Activated naive CD8-positive, alpha-beta T cell treated with anti-CD3 and anti-CD28 coated beads, Interleukin-2, amount 50 U/mL, for 24 hours (primary cell): Measurements from ENCODE around the gene NCAM1.
A peak's percentile ranks its signal among the peaks of the same experiment; 100 is the strongest.
"Not testable (repeated sequence)": the region's sequence is repeated elsewhere in the genome, so short reads cannot be mapped to it uniquely, and the experiment has no call there.

Experiments used
- ATAC-seq: fragments of 150-1000 bp; cut with Tn5 transposase; one replicate; pipeline ENCODE4 v1.10.0; 2021
- DNase-seq: peaks from one replicate; pipeline ENCODE4 v3.0.0; 2021
- H3K27ac Mint-ChIP-seq: one replicate; pipeline ENCODE4 v1.8.0; 2021; ENCODE audit warnings: mild to moderate bottlenecking, mixed read lengths
- H3K27me3 Mint-ChIP-seq: one replicate; pipeline ENCODE4 v1.8.0; 2021; ENCODE audit warnings: mixed read lengths
- H3K36me3 Mint-ChIP-seq: one replicate; pipeline ENCODE4 v1.8.0; 2021; ENCODE audit warnings: low read depth, mixed read lengths
- H3K4me1 Mint-ChIP-seq: one replicate; pipeline ENCODE4 v1.8.0; 2021; ENCODE audit warnings: mixed read lengths
- H3K4me3 Mint-ChIP-seq: one replicate; pipeline ENCODE4 v1.8.0; 2021; ENCODE audit warnings: mild to moderate bottlenecking, moderate library complexity, mixed read lengths
- H3K9me3 Mint-ChIP-seq: one replicate; pipeline ENCODE4 v1.8.0; 2021; ENCODE audit warnings: mixed read lengths

NCAM1 gene

GRCh38 chr11:112961146-112961668, at the start of gene NCAM1:
TSS of gene NCAM1 (plus strand) at chr11:112961420.
- DNase-seq (peak; percentile 23), ATAC-seq (no peak)
- peaks cover 10% of the 10 kb centered on the region for H3K4me1 Mint-ChIP-seq
- H3K9me3 Mint-ChIP-seq = no peaks in the 10 kb centered on the region
- H3K4me3 Mint-ChIP-seq = peak within 1 kb of the TSS; percentile 76
- no peak within 1 kb of the TSS for H3K27ac Mint-ChIP-seq
- peaks cover 61% of the 10 kb centered on the region for H3K27me3 Mint-ChIP-seq
- no peaks in the 10 kb centered on the region for H3K36me3 Mint-ChIP-seq

- Mint-ChIP-seq H3K4me3 (no peak overlapping the region), H3K4me1 (no peaks in the 10 kb centered on the region), H3K9me3 (no peaks in the 10 kb centered on the region), H3K27me3 (peaks cover 2% of the 10 kb centered on the region), H3K36me3 (no peaks in the 10 kb centered on the region), H3K27ac (no peak overlapping the region)
- DNase-seq = no peak
- ATAC-seq = no peak
Measured at GRCh38 chr11:112922606-112923005, 38.6 kb upstream of the NCAM1 start.

GRCh38 chr11:112924836-112925235, 36.4 kb upstream of the NCAM1 start:
- not testable (repeated sequence) for H3K4me3 Mint-ChIP-seq, H3K9me3 Mint-ChIP-seq, H3K36me3 Mint-ChIP-seq

GRCh38 chr11:112925516-112926310, 35.5 kb upstream of the NCAM1 start:
- Mint-ChIP-seq H3K4me3 (no peak overlapping the region), H3K4me1 (no peaks in the 10 kb centered on the region), H3K27ac (no peak overlapping the region), H3K27me3 (peaks cover 2% of the 10 kb centered on the region), H3K9me3 (no peaks in the 10 kb centered on the region), H3K36me3 (no peaks in the 10 kb centered on the region)
- DNase-seq (no peak), ATAC-seq (no peak)

More at GRCh38 chr11:112924836-112925235, 36.4 kb upstream of the NCAM1 start:
- H3K27ac Mint-ChIP-seq, ATAC-seq, H3K27me3 Mint-ChIP-seq, DNase-seq, H3K4me1 Mint-ChIP-seq: not testable (repeated sequence)

GRCh38 chr11:112928136-112928535, 33.1 kb upstream of the NCAM1 start:
- H3K9me3 Mint-ChIP-seq = no peaks in the 10 kb centered on the region
- H3K4me1 Mint-ChIP-seq = no peaks in the 10 kb centered on the region
- no peak overlapping the region for H3K27ac Mint-ChIP-seq
- ATAC-seq = no peak
- no peak overlapping the region for H3K4me3 Mint-ChIP-seq
- H3K27me3 Mint-ChIP-seq = peaks cover 2% of the 10 kb centered on the region
- H3K36me3 Mint-ChIP-seq = no peaks in the 10 kb centered on the region
- DNase-seq = no peak

GRCh38 chr11:112929432-112929831, 31.8 kb upstream of the NCAM1 start:
- DNase-seq (no peak), ATAC-seq (no peak)
- Mint-ChIP-seq H3K27me3 (no peaks in the 10 kb centered on the region), H3K4me1 (no peaks in the 10 kb centered on the region), H3K9me3 (no peaks in the 10 kb centered on the region), H3K36me3 (no peaks in the 10 kb centered on the region), H3K27ac (no peak overlapping the region), H3K4me3 (no peak overlapping the region)

GRCh38 chr11:112931703-112932102, 29.5 kb upstream of the NCAM1 start:
- H3K27me3 Mint-ChIP-seq = no peaks in the 10 kb centered on the region
- no peak overlapping the region for H3K27ac Mint-ChIP-seq
- no peak for DNase-seq
- no peaks in the 10 kb centered on the region for H3K4me1 Mint-ChIP-seq
- no peaks in the 10 kb centered on the region for H3K36me3 Mint-ChIP-seq
- H3K4me3 Mint-ChIP-seq = no peak overlapping the region
- ATAC-seq = no peak
- no peaks in the 10 kb centered on the region for H3K9me3 Mint-ChIP-seq

GRCh38 chr11:112932593-112932992, 28.6 kb upstream of the NCAM1 start:
- Mint-ChIP-seq H3K27ac (no peak overlapping the region), H3K4me1 (no peaks in the 10 kb centered on the region), H3K4me3 (no peak overlapping the region), H3K27me3 (no peaks in the 10 kb centered on the region), H3K36me3 (no peaks in the 10 kb centered on the region), H3K9me3 (no peaks in the 10 kb centered on the region)
- no peak for DNase-seq
- ATAC-seq = no peak

GRCh38 chr11:112933970-112934369, 27.2 kb upstream of the NCAM1 start:
- ATAC-seq (no peak), DNase-seq (no peak)
- no peaks in the 10 kb centered on the region for H3K4me1 Mint-ChIP-seq
- no peaks in the 10 kb centered on the region for H3K9me3 Mint-ChIP-seq
- no peaks in the 10 kb centered on the region for H3K36me3 Mint-ChIP-seq
- H3K27me3 Mint-ChIP-seq = no peaks in the 10 kb centered on the region
- no peak overlapping the region for H3K4me3 Mint-ChIP-seq
- no peak overlapping the region for H3K27ac Mint-ChIP-seq

GRCh38 chr11:112941104-112941503, 20.1 kb upstream of the NCAM1 start:
- DNase-seq = no peak
- H3K4me3 Mint-ChIP-seq = no peak overlapping the region
- H3K4me1 Mint-ChIP-seq = no peaks in the 10 kb centered on the region
- no peak for ATAC-seq
- H3K36me3 Mint-ChIP-seq = no peaks in the 10 kb centered on the region
- H3K9me3 Mint-ChIP-seq = no peaks in the 10 kb centered on the region
- no peak overlapping the region for H3K27ac Mint-ChIP-seq
- H3K27me3 Mint-ChIP-seq = no peaks in the 10 kb centered on the region

GRCh38 chr11:112942966-112943643, 18.1 kb upstream of the NCAM1 start:
- no peaks in the 10 kb centered on the region for H3K27me3 Mint-ChIP-seq
- no peaks in the 10 kb centered on the region for H3K9me3 Mint-ChIP-seq
- H3K4me1 Mint-ChIP-seq = no peaks in the 10 kb centered on the region
- no peaks in the 10 kb centered on the region for H3K36me3 Mint-ChIP-seq
- ATAC-seq (no peak), DNase-seq (no peak)
- no peak overlapping the region for H3K4me3 Mint-ChIP-seq
- H3K27ac Mint-ChIP-seq = no peak overlapping the region

GRCh38 chr11:112946866-112947265, 14.4 kb upstream of the NCAM1 start:
- Mint-ChIP-seq H3K36me3 (no peaks in the 10 kb centered on the region), H3K4me3 (no peak overlapping the region), H3K4me1 (no peaks in the 10 kb centered on the region), H3K27ac (no peak overlapping the region), H3K9me3 (no peaks in the 10 kb centered on the region), H3K27me3 (no peaks in the 10 kb centered on the region)
- ATAC-seq (no peak), DNase-seq (no peak)

- Mint-ChIP-seq H3K4me3 (no peak overlapping the region), H3K27me3 (peaks cover 5% of the 10 kb centered on the region), H3K27ac (no peak overlapping the region), H3K36me3 (no peaks in the 10 kb centered on the region), H3K9me3 (peaks cover 3% of the 10 kb centered on the region), H3K4me1 (no peaks in the 10 kb centered on the region)
- no peak for ATAC-seq
- no peak for DNase-seq
Measured at GRCh38 chr11:112949781-112950575, 11.2 kb upstream of the NCAM1 start.

GRCh38 chr11:112958670-112959069, 2.5 kb upstream of the NCAM1 start:
- no peak overlapping the region for H3K27ac Mint-ChIP-seq
- peaks cover 57% of the 10 kb centered on the region for H3K27me3 Mint-ChIP-seq
- ATAC-seq = no peak
- DNase-seq = no peak
- H3K9me3 Mint-ChIP-seq = peaks cover 7% of the 10 kb centered on the region
- no peak overlapping the region for H3K4me3 Mint-ChIP-seq
- peaks cover 10% of the 10 kb centered on the region for H3K4me1 Mint-ChIP-seq
- H3K36me3 Mint-ChIP-seq = no peaks in the 10 kb centered on the region
